HFFc6 (cell line): Measurements from ENCODE around the gene HDGFL2. TPM values are rescaled to one million over a fixed set of nuclear protein-coding genes. Genes with fewer than 3 reads are reported as not detected.

Source experiments
- DNase-seq: peaks from one replicate; pipeline ENCODE4 v3.0.0-alpha.2; 2018
- H3K27ac Mint-ChIP-seq: 2 replicates; pipeline ENCODE4 v1.8.0; 2020; ENCODE audit warnings: mild to moderate bottlenecking, mixed read lengths
- H3K27me3 Mint-ChIP-seq: 2 replicates; pipeline ENCODE4 v1.8.0; 2021; ENCODE audit warnings: mild to moderate bottlenecking, moderate library complexity, mixed read lengths; ENCODE audit not compliant: insufficient read depth
- H3K36me3 Mint-ChIP-seq: 2 replicates; pipeline ENCODE4 v1.8.0; 2021; ENCODE audit warnings: low read depth, mixed read lengths
- H3K4me1 Mint-ChIP-seq: 2 replicates; pipeline ENCODE4 v1.8.0; 2020; ENCODE audit warnings: low read depth, mixed read lengths
- H3K4me3 Mint-ChIP-seq: 2 replicates; pipeline ENCODE4 v1.8.0; 2020; ENCODE audit warnings: mild to moderate bottlenecking, moderate library complexity, mixed read lengths
- H3K9me3 Mint-ChIP-seq: 2 replicates; pipeline ENCODE4 v1.8.0; 2020; ENCODE audit warnings: mild to moderate bottlenecking, mixed read lengths
- CTCF ChIP-seq: fragments of 200-600 bp; sonication (generic); IDR thresholded peaks from 2 replicates; pipeline ENCODE4 v1.5.0; 2021; ENCODE audit warnings: antibody characterized with exemption, mild to moderate bottlenecking
- total RNA-seq, 6 experiments: library from RNA; stranded (reverse); fragmentation: NEBNext Ultra II Directional; extraction: Animal tissue kit (Norgen Biotek cat#: 25700); gene quantifications; 2 replicates in 1 of 6; 3 replicates in 5 of 6; pipeline ENCODE4 v1.2.3, GENCODE V29; 2021

Gene HDGFL2
- total RNA-seq, 6 experiments from 2014 or later: 68.0 to 79.6 (median 74.2) TPM

GRCh38 chr19:4446704-4447200 lies 25.3 kb upstream of the HDGFL2 start:
- Mint-ChIP-seq H3K4me3 (no peak overlapping the region), H3K27ac (no peak overlapping the region), H3K27me3 (peaks cover 14% of the 10 kb centered on the region), H3K4me1 (no peaks in the 10 kb centered on the region), H3K36me3 (peaks cover 19% of the 10 kb centered on the region; the same call in 1 of the 2 replicates), H3K9me3 (no peaks in the 10 kb centered on the region)
- DNase-seq: no peak
- no peak for TF ChIP-seq CTCF

DNA sequence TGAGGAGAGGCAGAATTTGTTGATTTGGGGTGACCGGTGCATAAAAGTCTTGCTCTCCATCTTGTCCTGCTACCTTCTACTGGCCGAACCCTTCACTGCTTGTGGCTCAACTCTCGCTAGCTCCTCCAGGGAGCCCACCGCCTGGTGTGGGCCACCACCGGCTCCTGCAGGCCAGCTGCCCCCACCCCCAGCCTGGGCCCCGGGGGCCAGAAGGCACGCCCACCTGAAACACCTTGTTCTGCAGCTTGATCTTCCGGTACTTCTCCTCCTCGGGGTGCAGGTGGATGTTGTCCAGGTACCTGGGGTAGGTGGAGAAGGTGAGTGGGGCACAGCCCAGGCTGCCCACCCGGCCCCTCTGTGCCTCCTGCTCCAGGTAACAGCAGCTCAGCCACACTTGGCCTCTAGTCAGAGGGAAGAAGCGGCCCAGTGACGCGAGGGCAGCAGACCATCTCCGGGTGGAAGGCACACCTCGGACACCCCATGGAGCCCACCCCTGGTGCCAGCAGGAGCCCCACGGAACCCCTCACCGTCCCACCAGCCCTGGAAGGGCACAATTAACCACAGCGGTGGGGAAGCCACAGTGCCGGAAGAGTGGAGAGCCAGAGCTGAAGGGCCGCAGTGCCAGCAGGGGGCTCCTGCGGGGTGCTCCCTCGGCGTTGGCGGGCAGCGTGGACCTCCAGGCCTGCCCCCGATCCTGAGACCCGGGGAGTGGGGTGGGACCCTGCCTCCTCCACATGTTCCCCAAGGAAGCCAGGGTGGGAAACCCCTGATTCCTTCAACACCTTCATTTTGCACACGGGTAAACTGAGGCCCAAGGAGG lies 24.6 kb upstream of the HDGFL2 start:
- no peak for DNase-seq

DNA sequence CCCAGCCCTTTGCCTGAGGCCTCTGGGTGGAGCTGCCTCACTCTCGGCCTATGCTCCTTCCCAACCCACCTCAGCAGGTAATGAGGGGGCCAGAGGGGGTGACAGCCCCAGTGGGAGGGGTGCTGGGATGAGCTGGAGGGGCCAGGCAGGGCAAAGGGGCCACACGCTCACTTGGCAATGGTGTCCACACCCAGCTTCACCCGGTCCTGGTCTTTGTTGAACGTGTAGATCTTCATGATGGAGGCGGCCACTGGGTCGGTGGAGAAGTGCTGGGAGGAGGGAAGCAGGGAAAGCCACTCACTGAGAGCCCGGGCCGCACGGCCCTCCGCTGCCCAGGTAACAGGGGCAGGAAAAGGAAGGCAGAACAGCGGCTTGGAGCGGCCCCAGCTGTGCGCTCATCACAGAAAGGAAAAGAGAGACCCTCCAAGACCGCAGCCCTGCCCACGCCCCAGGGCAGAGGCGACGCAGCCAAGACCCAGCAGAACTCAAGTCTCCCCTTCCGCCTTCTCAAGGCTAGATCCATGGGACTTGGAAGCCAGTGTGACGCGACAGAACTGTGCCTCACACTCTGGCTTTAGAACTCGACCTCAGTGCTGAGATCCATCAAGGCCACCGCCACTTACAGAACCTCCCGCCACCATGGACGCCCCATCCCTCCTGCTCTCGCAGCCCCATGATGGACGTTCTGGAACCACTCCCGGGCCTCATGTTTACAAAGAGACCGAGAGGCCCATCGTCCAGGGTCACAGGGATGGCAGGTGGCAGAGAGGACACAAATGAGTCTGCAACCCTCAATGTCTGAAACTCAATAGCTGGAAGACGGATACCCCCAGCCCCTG lies 23.7 kb upstream of the HDGFL2 start:
- no peak for DNase-seq

More for the DNA sequence above, 24.6 kb upstream of the HDGFL2 start:
- H3K27me3 Mint-ChIP-seq: peaks cover 11% of the 10 kb centered on the region
- H3K27ac Mint-ChIP-seq: no peak overlapping the region
- no peak overlapping the region for H3K4me3 Mint-ChIP-seq
- no peaks in the 10 kb centered on the region for H3K4me1 Mint-ChIP-seq
- peaks cover 19% of the 10 kb centered on the region; the same call in 1 of the 2 replicates for H3K36me3 Mint-ChIP-seq
- TF ChIP-seq CTCF: 0 out of 2 replicates have a peak, but pooled peaks have one; percentile 11
- no peaks in the 10 kb centered on the region for H3K9me3 Mint-ChIP-seq

DNA sequence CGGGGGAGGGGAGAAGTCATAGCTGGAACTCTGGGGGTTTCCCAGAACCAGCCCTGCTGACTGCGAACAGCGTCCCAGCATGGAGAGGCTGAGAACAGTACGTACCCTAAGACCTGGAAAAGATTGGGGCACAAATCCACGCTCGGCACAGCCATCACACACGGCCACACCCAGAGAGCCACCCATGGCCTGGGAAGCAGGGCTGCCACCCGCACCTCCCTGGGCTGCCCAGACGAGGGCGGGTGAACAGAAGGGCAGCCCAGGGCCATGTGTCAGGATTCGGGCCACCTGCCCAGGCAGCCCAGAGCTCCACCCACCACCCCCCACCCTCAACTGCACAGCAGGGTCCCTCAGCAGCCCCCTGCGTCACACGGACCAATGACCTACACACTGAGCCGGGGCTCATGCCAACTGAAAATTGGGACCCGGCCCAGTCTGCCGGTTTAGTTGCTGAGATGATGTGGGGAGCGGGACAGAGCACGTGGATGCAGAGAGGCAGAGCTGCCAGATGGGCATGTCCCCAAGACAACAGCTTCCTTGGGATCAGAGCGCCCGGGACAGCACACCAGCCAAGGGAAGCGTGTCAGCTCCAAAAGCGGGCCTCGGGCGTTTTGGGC lies 23.0 kb upstream of the HDGFL2 start:
- Mint-ChIP-seq H3K27ac (no peak overlapping the region), H3K4me3 (no peak overlapping the region), H3K27me3 (peaks cover 2% of the 10 kb centered on the region), H3K36me3 (peaks cover 19% of the 10 kb centered on the region; the same call in 1 of the 2 replicates), H3K9me3 (no peaks in the 10 kb centered on the region), H3K4me1 (no peaks in the 10 kb centered on the region)
- no peak for DNase-seq
- TF ChIP-seq CTCF: no peak

More for the DNA sequence above, 23.7 kb upstream of the HDGFL2 start:
- peaks cover 5% of the 10 kb centered on the region for H3K27me3 Mint-ChIP-seq
- H3K27ac Mint-ChIP-seq: no peak overlapping the region
- peaks cover 19% of the 10 kb centered on the region; the same call in 1 of the 2 replicates for H3K36me3 Mint-ChIP-seq
- no peak for TF ChIP-seq CTCF
- no peaks in the 10 kb centered on the region for H3K4me1 Mint-ChIP-seq
- H3K4me3 Mint-ChIP-seq: no peak overlapping the region
- no peaks in the 10 kb centered on the region for H3K9me3 Mint-ChIP-seq

GRCh38 chr19:4449639-4450028 lies 22.5 kb upstream of the HDGFL2 start:
- H3K9me3 Mint-ChIP-seq: no peaks in the 10 kb centered on the region
- TF ChIP-seq CTCF: no peak
- H3K36me3 Mint-ChIP-seq: peaks cover 14% of the 10 kb centered on the region; the same call in 1 of the 2 replicates
- H3K4me3 Mint-ChIP-seq: no peak overlapping the region
- peaks cover 1% of the 10 kb centered on the region for H3K4me1 Mint-ChIP-seq
- DNase-seq: no peak
- no peak overlapping the region for H3K27ac Mint-ChIP-seq
- H3K27me3 Mint-ChIP-seq: peaks cover 2% of the 10 kb centered on the region; the same call in 1 of the 2 replicates
